ENCODE data around the gene NISCH. TPM values are rescaled to one million over a fixed set of nuclear protein-coding genes. Genes with fewer than 3 reads are reported as not detected.

NISCH gene
- polyA plus RNA-seq, 4 donors: 87.4 to 139 (median 107) TPM

- no peak for DNase-seq (ENCODE audit: low read depth in 4 of 4, low spot score in 3 of 4)
These were observed 33.3 kb downstream of the NISCH start for GRCh38 chr3:52488746-52489145.

- DNase-seq (ENCODE audit: low read depth in 4 of 4, low spot score in 3 of 4): no peak
These were observed 34.0 kb downstream of the NISCH start for GRCh38 chr3:52489453-52489852.

DNA sequence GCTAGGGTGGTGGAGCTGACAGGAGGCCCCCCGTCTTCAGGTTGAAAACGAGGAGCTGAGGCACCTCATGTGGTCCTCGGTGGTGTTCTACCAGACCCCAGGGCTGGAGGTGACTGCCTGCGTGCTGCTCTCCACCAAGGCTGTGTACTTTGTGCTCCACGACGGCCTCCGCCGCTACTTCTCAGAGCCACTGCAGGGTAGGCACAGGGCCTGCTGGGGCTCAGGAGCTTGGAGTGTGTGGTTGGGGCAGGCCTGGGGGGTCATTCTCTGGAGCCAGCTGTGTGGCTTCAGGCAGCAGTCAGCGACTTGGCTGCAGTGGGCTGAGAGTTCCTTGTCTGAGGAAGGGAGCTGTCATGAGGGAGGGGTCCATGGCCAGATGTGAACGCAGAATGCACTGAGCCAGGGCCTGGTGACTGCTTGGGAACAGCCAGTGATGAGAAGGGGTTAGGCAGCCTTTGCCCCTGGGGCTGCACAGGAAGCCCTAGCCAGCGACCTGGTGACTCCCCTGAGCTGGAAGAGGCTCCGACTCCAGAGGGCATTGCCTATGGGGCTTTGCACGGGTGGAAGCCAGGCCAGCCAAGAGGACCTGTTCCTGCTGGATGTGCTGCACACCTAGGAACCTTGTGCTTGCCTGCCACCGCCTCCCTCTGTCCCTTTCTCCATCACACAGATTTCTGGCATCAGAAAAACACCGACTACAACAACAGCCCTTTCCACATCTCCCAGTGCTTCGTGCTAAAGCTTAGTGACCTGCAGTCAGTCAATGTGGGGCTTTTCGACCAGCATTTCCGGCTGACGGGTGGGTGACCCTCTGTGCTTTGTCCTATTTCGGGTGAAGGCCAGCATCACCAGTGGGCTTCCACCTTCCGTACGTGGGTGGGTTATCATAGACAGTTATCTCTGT, 34.9 kb downstream of the NISCH start:
- DNase-seq (ENCODE audit: low read depth in 4 of 4, low spot score in 3 of 4): no peak

DNA sequence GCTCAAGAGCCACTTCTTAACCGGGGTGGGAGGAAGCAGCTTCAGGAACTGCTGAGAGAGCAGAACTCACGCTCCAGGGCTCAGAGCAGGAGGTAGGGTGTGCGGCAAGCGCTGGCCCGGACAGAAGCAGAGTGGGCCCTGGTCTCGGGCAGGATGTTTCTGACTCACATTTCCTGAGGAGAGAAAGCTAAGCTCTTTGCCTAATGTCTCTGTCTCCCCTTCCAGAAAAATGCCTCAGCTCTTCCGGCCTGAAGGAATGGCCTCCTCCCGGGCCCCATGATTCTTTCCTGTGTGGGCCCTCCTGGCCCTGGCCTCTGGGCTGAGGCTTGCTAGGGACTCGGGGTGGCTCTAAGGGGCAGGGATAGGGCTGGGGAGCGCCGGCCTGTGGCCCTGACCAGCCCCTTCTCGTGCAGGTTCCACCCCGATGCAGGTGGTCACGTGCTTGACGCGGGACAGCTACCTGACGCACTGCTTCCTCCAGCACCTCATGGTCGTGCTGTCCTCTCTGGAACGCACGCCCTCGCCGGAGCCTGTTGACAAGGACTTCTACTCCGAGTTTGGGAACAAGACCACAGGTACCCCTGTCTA, 35.6 kb downstream of the NISCH start:
- DNase-seq (ENCODE audit: low read depth in 4 of 4, low spot score in 3 of 4): no peak

GRCh38 chr3:52492059-52492458, 36.7 kb downstream of the NISCH start:
- DNase-seq (ENCODE audit: low read depth in 4 of 4, low spot score in 3 of 4): no peak

GRCh38 chr3:52493232-52494017, 38.0 kb downstream of the NISCH start:
- no peak for DNase-seq (ENCODE audit: low read depth in 4 of 4, low spot score in 3 of 4)

DNA sequence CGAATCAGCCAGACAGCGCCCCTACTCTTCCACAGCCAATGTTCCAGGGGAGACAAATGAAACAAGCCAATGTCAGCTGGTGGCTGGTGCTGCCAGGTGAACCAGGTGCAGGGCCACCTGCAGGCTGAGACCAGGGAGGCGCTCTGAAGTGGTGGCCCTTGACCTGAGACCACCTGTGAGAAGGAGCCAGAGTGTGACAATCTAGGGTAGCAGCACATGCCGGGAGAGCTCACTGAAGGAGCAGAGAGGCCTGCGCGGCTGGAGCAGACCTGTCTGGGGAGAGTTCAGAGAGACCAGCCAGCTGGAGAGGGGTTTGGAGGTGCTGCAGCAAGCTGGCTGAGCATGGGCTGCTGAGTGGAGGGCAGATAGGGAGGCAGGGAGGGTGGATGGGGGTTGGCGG, 39.0 kb downstream of the NISCH start:
- DNase-seq (ENCODE audit: low read depth in 4 of 4, low spot score in 3 of 4): no peak

DNA sequence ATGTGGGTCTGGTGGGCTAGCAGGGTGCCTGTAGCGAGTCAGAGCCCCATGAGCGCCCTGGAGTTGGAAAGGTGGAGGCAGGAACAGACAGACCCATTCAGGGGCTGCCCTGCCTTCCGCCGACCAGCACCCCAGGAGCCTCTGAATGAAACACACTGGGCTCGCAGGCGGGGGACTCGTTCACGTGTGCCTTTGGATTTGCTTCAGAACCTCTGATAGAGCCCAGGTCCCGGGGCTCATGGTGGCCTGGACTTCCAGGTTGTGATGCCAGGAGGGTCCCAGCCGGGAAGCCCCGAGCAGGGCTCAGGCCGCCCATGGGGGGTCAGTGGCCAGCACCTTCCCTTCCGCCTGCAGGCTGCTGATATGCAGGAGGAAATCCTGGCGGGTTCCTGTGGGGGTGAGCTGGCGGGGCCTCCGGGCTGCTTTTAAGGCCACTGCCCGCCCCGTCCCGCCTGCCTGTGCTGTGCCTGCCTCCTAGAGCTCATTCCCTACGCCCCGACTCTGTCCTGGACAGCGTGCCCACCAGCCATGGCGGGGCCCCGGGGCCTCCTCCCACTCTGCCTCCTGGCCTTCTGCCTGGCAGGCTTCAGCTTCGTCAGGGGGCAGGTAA, 39.6 kb downstream of the NISCH start, which contains the start of gene STAB1:
Gene STAB1, plus strand, starts transcription at position 453 of the 610 bp plus-strand sequence. Its CDS starts 76 bp downstream, at position 529.
- DNase-seq (ENCODE audit: low read depth in 4 of 4, low spot score in 3 of 4): no peak

DNA sequence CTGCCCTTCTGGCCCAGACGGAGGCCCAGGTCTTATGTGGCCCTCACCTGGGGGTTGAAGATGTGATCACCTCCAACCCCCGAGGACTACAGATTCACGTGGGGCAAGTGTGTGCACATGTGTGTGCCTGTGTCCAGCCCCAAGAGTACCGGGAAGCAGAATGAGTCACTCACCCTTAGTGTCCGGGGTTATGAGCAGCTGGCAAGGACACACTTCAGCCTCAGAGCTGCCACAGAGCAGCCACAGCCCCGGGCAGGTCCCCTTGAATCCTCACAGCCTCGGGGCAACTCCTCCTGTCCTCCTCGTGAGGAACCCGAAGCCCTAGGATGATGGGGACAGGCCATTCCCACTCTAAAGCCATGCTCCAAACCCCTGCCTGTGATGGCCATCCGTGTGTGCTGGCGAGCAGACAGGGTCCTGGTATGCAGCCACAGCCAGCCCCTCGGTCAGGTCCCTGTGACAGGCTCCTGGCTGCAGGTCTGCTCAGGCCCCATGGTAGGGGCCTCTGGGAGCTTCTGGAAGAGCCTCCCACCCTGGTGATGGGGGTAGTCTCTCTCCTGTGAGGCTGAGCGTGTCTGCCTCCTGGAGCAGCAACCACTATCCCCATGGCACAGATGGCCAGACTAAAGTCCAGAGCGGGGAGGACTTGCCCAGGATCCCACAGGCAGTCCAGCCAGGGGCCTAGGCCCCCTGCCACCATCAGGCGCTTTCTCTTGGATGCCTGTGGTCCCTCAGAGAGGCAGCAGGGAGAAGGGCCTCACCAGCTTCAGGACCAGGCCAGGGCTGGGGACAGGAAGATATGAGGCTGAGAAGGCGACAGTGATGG, 40.6 kb downstream of the NISCH start:
- no peak for DNase-seq (ENCODE audit: low read depth in 4 of 4, low spot score in 3 of 4)

DNA sequence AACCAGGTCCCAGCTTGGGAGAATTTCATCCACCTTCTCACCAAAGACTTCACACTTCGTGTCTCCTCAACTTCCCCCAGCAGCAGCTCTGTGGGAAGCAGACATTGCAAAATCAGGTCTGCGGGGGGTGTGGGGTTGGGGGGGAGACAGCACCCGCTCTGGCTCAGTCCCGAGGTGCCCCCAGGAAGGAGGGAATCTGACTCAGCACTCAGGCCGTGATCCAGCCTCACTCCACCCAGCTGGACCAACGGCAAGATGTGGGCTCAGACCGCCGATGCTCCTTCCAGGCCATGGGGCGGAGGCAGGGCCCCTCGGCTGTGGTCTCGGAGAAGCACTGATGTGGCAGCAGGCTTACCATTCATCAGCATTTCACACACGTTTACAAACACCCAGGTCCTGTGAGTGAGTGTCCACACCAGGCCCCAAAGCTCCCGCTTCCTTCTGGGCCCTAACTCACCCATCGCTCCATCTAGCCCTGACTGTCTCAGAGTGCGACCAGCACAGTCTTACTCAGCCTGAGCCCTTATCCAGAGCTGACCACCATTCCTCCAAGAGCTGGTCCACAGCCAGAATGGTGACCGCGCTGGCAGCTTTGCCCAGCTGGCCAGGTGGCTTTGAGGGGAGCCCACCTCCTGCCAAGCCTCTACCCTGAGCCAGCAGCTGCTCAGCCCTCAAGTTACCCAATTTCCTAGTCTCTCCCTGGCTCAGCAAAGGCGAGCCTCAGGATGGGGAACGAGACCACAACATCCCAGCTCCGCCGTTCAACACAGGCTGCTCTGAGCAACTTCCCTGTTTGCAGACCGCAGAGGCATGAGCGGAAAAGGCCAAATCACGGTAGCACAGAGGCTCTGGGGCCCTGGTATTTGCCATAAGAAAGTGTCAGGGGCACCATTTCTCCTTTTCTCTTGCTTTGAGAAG, 43.0 kb downstream of the NISCH start:
- no peak for DNase-seq (ENCODE audit: low read depth in 4 of 4, low spot score in 3 of 4)

- no peak for DNase-seq (ENCODE audit: low read depth in 4 of 4, low spot score in 3 of 4)
These were observed 45.6 kb downstream of the NISCH start for GRCh38 chr3:52501046-52501445.

DNA sequence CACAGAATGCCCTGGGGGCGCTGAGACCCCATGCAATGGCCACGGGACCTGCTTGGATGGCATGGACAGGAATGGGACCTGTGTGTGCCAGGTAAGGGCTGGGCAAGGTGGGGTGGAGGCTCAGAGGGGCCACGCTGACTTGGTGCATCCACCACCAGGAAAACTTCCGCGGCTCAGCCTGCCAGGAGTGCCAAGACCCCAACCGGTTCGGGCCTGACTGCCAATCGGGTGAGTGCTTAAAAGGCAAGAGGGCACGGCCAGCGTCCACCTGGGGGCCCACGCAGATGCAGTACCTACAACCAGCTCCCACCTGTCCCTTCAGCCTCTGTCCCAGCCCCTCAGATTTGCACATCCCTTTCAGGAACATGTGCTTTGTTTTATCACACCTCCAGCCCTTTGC, 46.6 kb downstream of the NISCH start:
- no peak for DNase-seq (ENCODE audit: low read depth in 4 of 4, low spot score in 3 of 4)

GRCh38 chr3:52502808-52503350, 47.5 kb downstream of the NISCH start:
- no peak for DNase-seq (ENCODE audit: low read depth in 4 of 4, low spot score in 3 of 4)

DNA sequence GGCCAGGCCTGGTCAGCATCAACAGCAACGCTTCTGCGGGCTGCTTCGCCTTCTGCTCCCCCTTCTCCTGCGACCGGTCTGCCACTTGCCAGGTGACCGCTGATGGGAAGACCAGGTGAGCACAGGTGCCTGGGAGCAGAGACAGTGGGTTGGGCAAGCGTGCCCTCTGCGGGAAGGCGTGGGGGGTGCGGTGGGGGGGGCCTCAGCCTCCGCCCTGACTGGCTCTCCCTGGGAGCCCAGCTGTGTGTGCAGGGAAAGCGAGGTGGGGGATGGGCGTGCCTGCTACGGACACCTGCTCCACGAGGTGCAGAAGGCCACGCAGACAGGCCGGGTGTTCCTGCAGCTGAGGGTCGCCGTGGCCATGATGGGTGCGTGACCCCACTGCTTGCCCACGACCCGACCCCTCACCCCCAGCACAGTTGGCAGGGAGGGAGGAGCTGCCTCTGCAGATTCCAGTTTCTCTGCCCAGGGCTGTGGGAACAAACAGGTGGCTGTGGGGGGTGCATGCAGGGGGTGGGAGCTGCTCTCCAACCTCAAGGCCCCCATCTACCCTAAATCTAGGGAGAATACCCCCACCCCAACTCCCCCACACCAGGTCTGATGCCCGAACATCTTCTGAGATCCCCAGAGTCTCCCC, 48.5 kb downstream of the NISCH start:
- no peak for DNase-seq (ENCODE audit: low read depth in 4 of 4, low spot score in 3 of 4)

DNA sequence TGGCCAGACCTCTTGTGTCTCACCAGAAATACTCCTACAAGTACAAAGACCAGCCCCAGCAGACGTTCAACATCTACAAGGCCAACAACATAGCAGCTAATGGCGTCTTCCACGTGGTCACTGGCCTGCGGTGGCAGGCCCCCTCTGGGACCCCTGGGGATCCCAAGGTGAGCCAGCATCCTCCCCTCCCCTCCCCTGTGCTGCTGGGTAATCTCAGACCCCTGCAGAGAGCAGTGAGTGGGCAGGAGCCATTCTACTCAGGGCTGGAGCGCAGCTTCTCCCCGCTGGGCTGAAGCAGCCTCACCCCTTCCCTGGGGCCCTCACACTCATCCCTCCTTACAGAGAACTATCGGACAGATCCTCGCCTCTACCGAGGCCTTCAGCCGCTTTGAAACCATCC, 49.6 kb downstream of the NISCH start:
- no peak for DNase-seq (ENCODE audit: low read depth in 4 of 4, low spot score in 3 of 4)

- DNase-seq (ENCODE audit: low read depth in 4 of 4, low spot score in 3 of 4): no peak
These were observed 51.0 kb downstream of the NISCH start for GRCh38 chr3:52506266-52506966.

GRCh38 chr3:52507359-52507758, 52.0 kb downstream of the NISCH start:
- no peak for DNase-seq (ENCODE audit: low read depth in 4 of 4, low spot score in 3 of 4)
